ENCODE measurements around the gene EHD3. TPM values are rescaled to one million over a fixed set of nuclear protein-coding genes. Genes with fewer than 3 reads are reported as not detected.

The EHD3 gene
- total RNA-seq, 1 donor from 2014 or later: 4.0 TPM

GRCh38 chr2:31212659-31213600 is 21.0 kb upstream of the EHD3 start:
- DNase-seq (ENCODE audit: low read depth in 2 of 2): no peak

- DNase-seq (ENCODE audit: low read depth in 2 of 2): no peak
Measured at GRCh38 chr2:31213601-31214443, 20.1 kb upstream of the EHD3 start.

- no peak for DNase-seq (ENCODE audit: low read depth in 2 of 2)
Measured at GRCh38 chr2:31214444-31214915, 19.5 kb upstream of the EHD3 start.

- no peak for DNase-seq (ENCODE audit: low read depth in 2 of 2)
Measured at GRCh38 chr2:31216734-31217133, 17.2 kb upstream of the EHD3 start.

GRCh38 chr2:31217465-31218200 is 16.3 kb upstream of the EHD3 start, which contains the start of gene CAPN14:
CAPN14 (minus strand) TSS chr2:31217515; CDS start chr2:31205447, 12,068 bp downstream.
- no peak for DNase-seq (ENCODE audit: low read depth in 2 of 2)

GRCh38 chr2:31219131-31219969 is 14.6 kb upstream of the EHD3 start:
- DNase-seq (ENCODE audit: low read depth in 2 of 2): no peak

- DNase-seq (ENCODE audit: low read depth in 2 of 2): no peak
Measured at GRCh38 chr2:31221544-31221943, 12.4 kb upstream of the EHD3 start.

- no peak for DNase-seq (ENCODE audit: low read depth in 2 of 2)
Measured at GRCh38 chr2:31222071-31222470, 11.9 kb upstream of the EHD3 start.

- no peak for DNase-seq (ENCODE audit: low read depth in 2 of 2)
Measured at GRCh38 chr2:31223026-31223425, 10.9 kb upstream of the EHD3 start.

- no peak for DNase-seq (ENCODE audit: low read depth in 2 of 2)
Measured at GRCh38 chr2:31223749-31224148, 10.2 kb upstream of the EHD3 start.

GRCh38 chr2:31226266-31226665 is 7.7 kb upstream of the EHD3 start:
- DNase-seq (ENCODE audit: low read depth in 2 of 2): no peak

- DNase-seq (ENCODE audit: low read depth in 2 of 2): no peak
Measured at GRCh38 chr2:31227110-31227509, 6.8 kb upstream of the EHD3 start.

- no peak for DNase-seq (ENCODE audit: low read depth in 2 of 2)
Measured at GRCh38 chr2:31227711-31228125, 6.2 kb upstream of the EHD3 start.

- no peak for DNase-seq (ENCODE audit: low read depth in 2 of 2)
Measured at GRCh38 chr2:31228717-31229116, 5.2 kb upstream of the EHD3 start.

GRCh38 chr2:31230751-31231150 is 3.2 kb upstream of the EHD3 start:
- DNase-seq (ENCODE audit: low read depth in 2 of 2): no peak

GRCh38 chr2:31231571-31232302 is 2.2 kb upstream of the EHD3 start:
- DNase-seq (ENCODE audit: low read depth in 2 of 2): no peak

GRCh38 chr2:31232586-31232985 is 1.4 kb upstream of the EHD3 start:
- DNase-seq (ENCODE audit: low read depth in 2 of 2): no peak

GRCh38 chr2:31233231-31233630 is 721 bp upstream of the EHD3 start:
- no peak for DNase-seq (ENCODE audit: low read depth in 2 of 2)

- no peak for DNase-seq (ENCODE audit: low read depth in 2 of 2)
Measured at GRCh38 chr2:31234683-31235503, 941 bp downstream of the EHD3 start.
